GM23338 (cell line): ENCODE measurements around the gene OR5K3. TPM values are rescaled to one million over a fixed set of nuclear protein-coding genes. Genes with fewer than 3 reads are reported as not detected.

Source experiments
- ATAC-seq: fragments of 200-7000 bp; cut with Tn5 transposase; 3 replicates; pipeline ENCODE4 v1.9.1; 2020
- DNase-seq: peaks from one replicate; pipeline ENCODE4 v3.0.0-alpha.2; 2015; ENCODE audit warnings: low spot score
- H2AFZ ChIP-seq: fragments of 200-600 bp; sonication (generic); 2 replicates; pipeline ENCODE4 v1.8.0; 2016; ENCODE audit warnings: antibody characterized with exemption, mild to moderate bottlenecking, moderate library complexity
- H3F3A ChIP-seq: fragments of 200-600 bp; sonication (generic); replicated peaks from 2 replicates; pipeline ENCODE4 v1.8.0; 2017; ENCODE audit warnings: antibody characterized with exemption, mixed run types, low read depth
- H3K27ac ChIP-seq: fragments of 200-600 bp; sonication (generic); 2 replicates; pipeline ENCODE4 v1.6.1; 2016; ENCODE audit warnings: low read depth
- H3K27me3 ChIP-seq: fragments of 200-600 bp; sonication (generic); 2 replicates; pipeline ENCODE4 v1.8.0; 2016; ENCODE audit warnings: mild to moderate bottlenecking, mixed run types, moderate library complexity; ENCODE audit not compliant: insufficient read depth
- H3K36me3 ChIP-seq: fragments of 200-600 bp; sonication (generic); 2 replicates; pipeline ENCODE4 v1.8.0; 2016; ENCODE audit warnings: mild to moderate bottlenecking; ENCODE audit not compliant: insufficient read depth
- H3K4me1 ChIP-seq: fragments of 200-600 bp; sonication (generic); 2 replicates; pipeline ENCODE4 v1.8.0; 2016; ENCODE audit warnings: mild to moderate bottlenecking, moderate library complexity; ENCODE audit not compliant: insufficient read depth
- H3K4me2 ChIP-seq: fragments of 200-600 bp; sonication (generic); 2 replicates; pipeline ENCODE4 v1.7.1; 2017; ENCODE audit warnings: mixed run types
- H3K4me3 ChIP-seq: fragments of 200-600 bp; sonication (generic); 2 replicates; pipeline ENCODE4 v1.6.1; 2016; ENCODE audit warnings: mixed run types
- H3K79me2 ChIP-seq: fragments of 200-600 bp; sonication (generic); replicated peaks from 2 replicates; pipeline ENCODE4 v1.8.0; 2017; ENCODE audit warnings: mild to moderate bottlenecking; ENCODE audit not compliant: insufficient read depth
- H3K9me2 ChIP-seq: fragments of 200-600 bp; sonication (generic); 2 replicates; pipeline ENCODE4 v1.8.0; 2017; ENCODE audit not compliant: insufficient read depth
- H4K20me1 ChIP-seq: fragments of 200-600 bp; sonication (generic); replicated peaks from 2 replicates; pipeline ENCODE4 v1.8.0; 2017; ENCODE audit warnings: mild to moderate bottlenecking; ENCODE audit not compliant: insufficient read depth
- H3K27ac Mint-ChIP-seq: 2 replicates; pipeline ENCODE4 v1.8.0; 2020; ENCODE audit warnings: inconsistent platforms, mild to moderate bottlenecking, moderate library complexity, mixed read lengths
- H3K27me3 Mint-ChIP-seq: 3 replicates; pipeline ENCODE4 v1.8.0; 2022; ENCODE audit warnings: low read depth, mild to moderate bottlenecking, moderate library complexity, mixed read lengths, inconsistent platforms; ENCODE audit not compliant: insufficient read depth, poor library complexity
- H3K36me3 Mint-ChIP-seq: 3 replicates; pipeline ENCODE4 v1.8.0; 2021; ENCODE audit warnings: low read depth, mild to moderate bottlenecking, inconsistent platforms, moderate library complexity, mixed read lengths
- H3K4me1 Mint-ChIP-seq: 3 replicates; pipeline ENCODE4 v1.8.0; 2020; ENCODE audit warnings: mild to moderate bottlenecking, inconsistent platforms, mixed read lengths
- H3K4me3 Mint-ChIP-seq: 3 replicates; pipeline ENCODE4 v1.8.0; 2021; ENCODE audit warnings: moderate library complexity, mild to moderate bottlenecking, inconsistent platforms, mixed read lengths
- H3K9me3 Mint-ChIP-seq: 3 replicates; pipeline ENCODE4 v1.8.0; 2020; ENCODE audit warnings: moderate library complexity, mild to moderate bottlenecking, inconsistent platforms, mixed read lengths
- ETS1 ChIP-seq: IDR thresholded peaks from 2 replicates; pipeline ENCODE4 v1.6.1; 2016; ENCODE audit warnings: antibody characterized with exemption
- EZH2 ChIP-seq: fragments of 200-600 bp; sonication (generic); IDR thresholded peaks from one replicate; pipeline ENCODE4 v1.8.0; 2017; ENCODE audit warnings: antibody characterized with exemption, mild to moderate bottlenecking, low read depth; ENCODE audit not compliant: unreplicated experiment
- EZH2phosphoT487 ChIP-seq: fragments of 200-600 bp; sonication (generic); IDR thresholded peaks from one replicate; pipeline ENCODE4 v1.8.1; 2018; ENCODE audit warnings: antibody characterized with exemption; ENCODE audit not compliant: unreplicated experiment
- JUNB ChIP-seq: IDR thresholded peaks from one replicate; pipeline ENCODE4 v1.6.1; 2016; ENCODE audit warnings: antibody characterized with exemption; ENCODE audit not compliant: unreplicated experiment
- NANOG ChIP-seq: IDR thresholded peaks from 2 replicates; pipeline ENCODE4 v1.6.1; 2016; ENCODE audit warnings: antibody characterized with exemption, borderline replicate concordance
- POLR2AphosphoS5 ChIP-seq: IDR thresholded peaks from 2 replicates; pipeline ENCODE4 v1.6.1; 2016; ENCODE audit warnings: antibody characterized with exemption, low read depth
- REST ChIP-seq: IDR thresholded peaks from one replicate; pipeline ENCODE4 v1.6.1; 2018; ENCODE audit warnings: antibody characterized with exemption; ENCODE audit not compliant: unreplicated experiment
- ZNF114 ChIP-seq: fragments of 250-450 bp; sonication (Bioruptor Pico); IDR thresholded peaks from 2 replicates; pipeline ENCODE4 v1.5.0; 2020; ENCODE audit warnings: mild to moderate bottlenecking, moderate library complexity
- ZNF331 ChIP-seq: fragments of 250-450 bp; sonication (Bioruptor Pico); IDR thresholded peaks from 2 replicates; pipeline ENCODE4 v1.5.0; 2020; ENCODE audit warnings: low read depth, mild to moderate bottlenecking, moderate library complexity
- ZNF462 ChIP-seq: fragments of 250-450 bp; sonication (Bioruptor Pico); IDR thresholded peaks from 2 replicates; pipeline ENCODE4 v1.5.0; 2020; ENCODE audit warnings: mild to moderate bottlenecking, moderate library complexity
- polyA plus RNA-seq: library from polyadenylated mRNA; unstranded; fragments of >200 nt; fragmentation: Nextera tagmentation; extraction: Ambion mirVana; gene quantifications from 2 replicates; pipeline ENCODE4 v1.2.1, GENCODE V29; 2016
- total RNA-seq: library from RNA; depleted of rRNA; stranded (reverse); fragments of >200 nt; shearing (Covaris generic); gene quantifications from 2 replicates; pipeline ENCODE4 v1.2.3, GENCODE V29; 2014

The OR5K3 gene
- total and polyA plus RNA-seq, 2 experiments from 2014 or later = not detected

- Histone ChIP-seq H3F3A (no peaks in the 10 kb centered on the region), H3K4me3 (no peak overlapping the region), H3K4me1 (no peaks in the 10 kb centered on the region), H4K20me1 (no peaks in the 10 kb centered on the region), H3K27me3 (no peaks in the 10 kb centered on the region), H2AFZ (peak overlapping the region; percentile 15), H3K27ac (no peak overlapping the region), H3K36me3 (no peaks in the 10 kb centered on the region), H3K79me2 (no peaks in the 10 kb centered on the region), H3K9me2 (no peaks in the 10 kb centered on the region), H3K4me2 (no peak overlapping the region)
- TF ChIP-seq ETS1 = no peak
- TF ChIP-seq JUNB = no peak
- no peak for TF ChIP-seq ZNF114 (CRISPR knock-in tag)
- TF ChIP-seq ZNF462 (CRISPR knock-in tag) = no peak
- TF ChIP-seq EZH2phosphoT487 = no peak
- TF ChIP-seq REST = no peak
- TF ChIP-seq NANOG = no peak
- no peak for TF ChIP-seq POLR2AphosphoS5
- no peak for TF ChIP-seq EZH2
- TF ChIP-seq ZNF331 (CRISPR knock-in tag) = no peak
- Mint-ChIP-seq H3K27ac (no peak overlapping the region), H3K4me3 (no peak overlapping the region), H3K36me3 (no peaks in the 10 kb centered on the region), H3K9me3 (no peaks in the 10 kb centered on the region; the same call in 2 of the 3 replicates), H3K27me3 (no peaks in the 10 kb centered on the region), H3K4me1 (no peaks in the 10 kb centered on the region)
- ATAC-seq (peak; percentile 45; the same call in 2 of the 3 replicates), DNase-seq (no peak)
Measured at GRCh38 chr3:98367464-98368246, 22.8 kb upstream of the OR5K3 start.
